Lung (tissue), 12 donors: Measurements from ENCODE around the gene C11orf16. TPM values are rescaled to one million over a fixed set of nuclear protein-coding genes. Genes with fewer than 3 reads are reported as not detected.

ENCODE experiments used
- ATAC-seq: fragments of 200-7000 bp; cut with Tn5 transposase; one replicate; pipeline ENCODE4 v1.9.1; 2020; ENCODE audit warnings: moderate number of reproducible peaks; ENCODE audit not compliant: insufficient read depth, low FRiP score
- DNase-seq, 3 donors: peaks; one replicate each; pipeline ENCODE4 v3.0.0-alpha.2; 2013 to 2017
- H3K27ac ChIP-seq, 2 donors: one replicate each; pipeline ENCODE4 v1.5.1; 2013; ENCODE audit warnings: mild to moderate bottlenecking in 2 of 2, moderate library complexity in 2 of 2, control low read depth in 1 of 2, inconsistent platforms in 1 of 2, low read depth in 1 of 2, low read length in 1 of 2
- H3K27me3 ChIP-seq, 3 donors: one replicate each; pipeline ENCODE4 v1.5.1; 2013; ENCODE audit warnings: low read length in 2 of 3; ENCODE audit not compliant: control insufficient read depth in 3 of 3, insufficient read depth in 3 of 3
- H3K36me3 ChIP-seq, 4 donors: one replicate each; pipeline ENCODE4 v1.5.1; 2013; ENCODE audit warnings: low read length in 4 of 4, mild to moderate bottlenecking in 1 of 4, moderate library complexity in 1 of 4; ENCODE audit not compliant: control insufficient read depth in 4 of 4, insufficient read depth in 4 of 4
- H3K4me1 ChIP-seq, 5 donors: one replicate each; pipeline ENCODE4 v1.5.1; 2013; ENCODE audit warnings: low read length in 5 of 5, mild to moderate bottlenecking in 2 of 5, moderate library complexity in 1 of 5; ENCODE audit not compliant: control insufficient read depth in 5 of 5, insufficient read depth in 5 of 5
- H3K4me3 ChIP-seq: one replicate; pipeline ENCODE4 v1.5.1; 2013; ENCODE audit warnings: mild to moderate bottlenecking, control low read depth, moderate library complexity
- H3K9ac ChIP-seq, 2 donors: one replicate each; pipeline ENCODE4 v1.5.1; 2013; ENCODE audit warnings: low read length in 2 of 2, control low read depth in 1 of 2; ENCODE audit not compliant: insufficient read depth in 1 of 2
- H3K9me3 ChIP-seq, 4 donors: one replicate each; pipeline ENCODE4 v1.5.1; 2013; ENCODE audit warnings: low read length in 3 of 4, mild to moderate bottlenecking in 1 of 4, moderate library complexity in 1 of 4; ENCODE audit not compliant: control insufficient read depth in 4 of 4, insufficient read depth in 3 of 4
- WGBS, 2 donors: extraction: QIAGEN DNeasy Blood & Tissue Kit; methylation state at CpG; one replicate each; pipeline ENCODE4 v1.1.7; 2013; 5-methylcytosine and 5-hydroxymethylcytosine counted together
- polyA plus RNA-seq, 2 donors: library from polyadenylated mRNA; stranded (reverse); fragments of 200-250 nt; gene quantifications; one replicate each; pipeline ENCODE4 v1.2.1, GENCODE V29; 2013
- total RNA-seq, 2 donors: library from RNA; depleted of rRNA in 1 of 2; stranded (reverse); fragments of >200 nt in 1 of 2; gene quantifications; one replicate each; pipeline ENCODE4 v1.2.1, GENCODE V29; 2014 to 2021
- TF ChIP-seq, protein P1 (sequence below): IDR thresholded peaks from 2 replicates; pipeline ENCODE4 v1.5.1; 2012; ENCODE audit warnings: mild to moderate bottlenecking; ENCODE audit errors: control extremely low read depth, extremely low read depth
- donor health status: control.
- donor health status: control.
- donor health status: Bipolar disorder and iron deficiency.
- donor health status: healthy.
- donor health status: DM: yes; HTN: yes; CAD: no.

The C11orf16 gene
- total and polyA plus RNA-seq, 4 donors: 1.9 to 14.0 (median 5.8) TPM

DNA sequence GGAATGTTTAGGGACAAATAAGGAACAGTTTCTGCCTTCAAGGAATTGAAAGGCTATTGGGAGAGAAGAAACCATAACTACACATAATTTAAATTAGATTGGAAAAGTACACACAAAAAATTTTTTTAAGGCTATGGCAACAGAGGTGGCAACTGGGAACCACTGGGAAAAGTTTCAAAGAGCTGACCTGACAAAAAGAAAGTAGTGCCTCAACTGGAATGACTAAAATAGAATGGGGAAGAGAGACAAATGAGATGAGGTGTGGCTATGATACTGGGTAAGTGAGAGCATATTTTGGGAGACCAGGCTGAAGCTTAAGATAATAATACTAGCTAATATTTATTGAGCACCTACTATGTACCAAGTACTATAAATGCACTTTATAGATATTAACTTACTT, 24.6 kb downstream of the C11orf16 start:
- ATAC-seq (no peak), DNase-seq (no peak)
- no peak overlapping the region for H3K9ac ChIP-seq
- H3K27ac ChIP-seq: no peak overlapping the region
- peaks cover 0 to 13% (median 1%) of the 10 kb centered on the region in 5 donors for H3K4me1 ChIP-seq
- TF ChIP-seq, protein P1, sequence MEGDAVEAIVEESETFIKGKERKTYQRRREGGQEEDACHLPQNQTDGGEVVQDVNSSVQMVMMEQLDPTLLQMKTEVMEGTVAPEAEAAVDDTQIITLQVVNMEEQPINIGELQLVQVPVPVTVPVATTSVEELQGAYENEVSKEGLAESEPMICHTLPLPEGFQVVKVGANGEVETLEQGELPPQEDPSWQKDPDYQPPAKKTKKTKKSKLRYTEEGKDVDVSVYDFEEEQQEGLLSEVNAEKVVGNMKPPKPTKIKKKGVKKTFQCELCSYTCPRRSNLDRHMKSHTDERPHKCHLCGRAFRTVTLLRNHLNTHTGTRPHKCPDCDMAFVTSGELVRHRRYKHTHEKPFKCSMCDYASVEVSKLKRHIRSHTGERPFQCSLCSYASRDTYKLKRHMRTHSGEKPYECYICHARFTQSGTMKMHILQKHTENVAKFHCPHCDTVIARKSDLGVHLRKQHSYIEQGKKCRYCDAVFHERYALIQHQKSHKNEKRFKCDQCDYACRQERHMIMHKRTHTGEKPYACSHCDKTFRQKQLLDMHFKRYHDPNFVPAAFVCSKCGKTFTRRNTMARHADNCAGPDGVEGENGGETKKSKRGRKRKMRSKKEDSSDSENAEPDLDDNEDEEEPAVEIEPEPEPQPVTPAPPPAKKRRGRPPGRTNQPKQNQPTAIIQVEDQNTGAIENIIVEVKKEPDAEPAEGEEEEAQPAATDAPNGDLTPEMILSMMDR: no peak
- H3K9me3 ChIP-seq: no peaks in the 10 kb centered on the region
- no peaks in the 10 kb centered on the region for H3K36me3 ChIP-seq
- H3K27me3 ChIP-seq: no peaks in the 10 kb centered on the region
- H3K4me3 ChIP-seq: no peak overlapping the region

DNA sequence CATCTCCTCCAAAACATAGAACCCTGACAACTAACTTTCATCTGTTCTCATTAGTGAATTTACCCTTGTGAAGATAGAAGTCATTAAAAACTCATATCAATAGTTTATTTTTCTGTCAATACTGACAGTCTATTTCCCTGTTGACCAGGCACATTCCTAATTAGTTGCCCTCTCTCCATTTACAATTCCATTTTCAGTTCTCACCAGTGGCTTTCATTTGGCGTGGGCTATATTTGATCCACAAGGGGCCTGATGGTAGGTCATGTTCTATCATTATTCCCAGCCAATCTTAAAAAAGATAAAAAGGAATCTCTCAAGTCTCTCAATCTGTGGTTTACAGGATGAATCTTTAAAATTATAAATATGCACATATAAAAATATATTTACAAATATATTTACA, 25.6 kb downstream of the C11orf16 start:
- ATAC-seq: no peak
- Histone ChIP-seq H3K4me1 (peaks cover 0 to 9% (median under 1%) of the 10 kb centered on the region in 5 donors), H3K27ac (no peak overlapping the region), H3K27me3 (no peaks in the 10 kb centered on the region), H3K36me3 (no peaks in the 10 kb centered on the region), H3K9ac (no peak overlapping the region), H3K4me3 (no peak overlapping the region), H3K9me3 (no peaks in the 10 kb centered on the region)
- WGBS, 2 donors: 87 to 100% methylated on average over 1 of the region's 1 CpG
- DNase-seq: no peak
- TF ChIP-seq, protein P1: no peak

DNA sequence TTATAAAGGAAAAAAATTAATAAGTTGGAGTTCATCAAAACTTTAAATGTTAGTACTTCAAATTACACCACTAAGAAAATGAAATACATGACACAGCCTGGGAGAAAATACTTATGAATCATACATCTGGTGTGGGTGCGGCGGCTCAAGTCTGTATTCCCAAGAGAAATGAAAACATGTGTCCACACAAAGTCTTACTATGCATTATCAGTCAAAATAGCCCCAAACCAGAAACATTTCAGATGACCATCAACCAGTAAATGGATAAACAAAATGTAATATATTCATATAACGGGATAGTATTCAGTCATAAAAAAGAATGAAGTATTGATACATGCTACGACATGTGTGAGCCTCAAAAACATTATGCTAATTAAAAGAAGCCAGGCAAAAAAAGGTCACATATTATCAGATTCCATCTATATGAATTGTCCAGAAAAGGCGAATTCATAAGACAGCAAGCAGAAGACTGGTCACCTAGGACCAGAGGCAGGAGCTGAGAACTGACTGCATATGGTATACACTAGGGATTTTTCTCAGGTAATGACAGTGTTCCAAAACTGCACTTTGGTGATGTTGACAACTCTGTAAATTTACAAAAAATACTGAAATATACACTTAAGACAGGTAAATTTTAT, 27.1 kb downstream of the C11orf16 start:
- WGBS, 2 donors: 71 to 95% methylated on average over 5 of the region's 5 CpGs
- Histone ChIP-seq H3K9me3 (no peaks in the 10 kb centered on the region), H3K4me1 (peaks cover 0 to 6% (median 0%) of the 10 kb centered on the region in 5 donors), H3K27ac (no peak overlapping the region), H3K4me3 (no peak overlapping the region), H3K9ac (no peak overlapping the region), H3K36me3 (no peaks in the 10 kb centered on the region), H3K27me3 (no peaks in the 10 kb centered on the region)
- TF ChIP-seq, protein P1: no peak
- ATAC-seq (no peak), DNase-seq (no peak)
